ENCODE results near the gene PDE5A.

GRCh38 chr4:119501740-119502139, 126.9 kb downstream of the PDE5A start:
- no peak for TF ChIP-seq CTCF (conservative IDR thresholded peaks at IDR 0.05 in 1 of 2, IDR thresholded peaks at IDR 0.05 in 1 of 2; ENCODE audit: extremely low read depth in 1 of 2, insufficient read depth in 1 of 2, low read depth in 1 of 2, low read length in 2 of 2)
- no peak for TF ChIP-seq EZH2 (IDR thresholded peaks at IDR 0.05; ENCODE audit: borderline replicate concordance, low read length)

Data from mammary epithelial cell (primary cell).